A549 (cell line): ENCODE measurements around the gene CD53.

Source experiments
- EP300 ChIP-seq, 2 experiments: fragments of >200 bp; sonication (Bioruptor Twin); formaldehyde crosslinking; IDR thresholded peaks; 2 replicates in 1 of 2; 3 replicates in 1 of 2; pipeline ENCODE4 v1.6.1; 2016 to 2017
- KDM1A ChIP-seq: fragments of 200-600 bp; sonication (generic); IDR thresholded peaks from 2 replicates; pipeline ENCODE4 v1.6.1; 2016; ENCODE audit warnings: low read depth, mild to moderate bottlenecking
- MAFK ChIP-seq: fragments of 450-650 bp; IDR thresholded peaks from 2 replicates; pipeline ENCODE4 v1.6.1; 2014; ENCODE audit not compliant: partially characterized antibody
- MAZ ChIP-seq: fragments of 150-350 bp; IDR thresholded peaks from 2 replicates; pipeline ENCODE4 v1.6.1; 2014; ENCODE audit warnings: antibody characterized with exemption, low read depth, low read length, borderline replicate concordance
- NR3C1 ChIP-seq: fragments of >200 bp; sonication (Bioruptor Twin); formaldehyde crosslinking; IDR thresholded peaks from 3 replicates; pipeline ENCODE4 v1.6.1; 2017
- POLR2A ChIP-seq: IDR thresholded peaks from 2 replicates; pipeline ENCODE4 v1.6.1; 2012; ENCODE audit warnings: mild to moderate bottlenecking, low read length
- POLR2AphosphoS2 ChIP-seq: conservative IDR thresholded peaks from 2 replicates; pipeline ENCODE4 v1.6.1; 2012; ENCODE audit warnings: low read length, improper control_type of control experiment, inconsistent platforms
- SMC3 ChIP-seq: fragments of >200 bp; sonication (Bioruptor Twin); formaldehyde crosslinking; IDR thresholded peaks from 3 replicates; pipeline ENCODE4 v1.6.1; 2018; ENCODE audit warnings: inconsistent platforms
- SREBF2 ChIP-seq: fragments of 450-650 bp; IDR thresholded peaks from 2 replicates; pipeline ENCODE4 v1.6.1; 2014; ENCODE audit warnings: mild to moderate bottlenecking, moderate library complexity
- TP53 ChIP-seq: fragments of 250-450 bp; sonication (Bioruptor Pico); IDR thresholded peaks from 2 replicates; pipeline ENCODE4 v1.5.0; 2021; ENCODE audit warnings: mild to moderate bottlenecking, moderate library complexity
- TF ChIP-seq, protein P1 (sequence below): fragments of >200 bp; sonication (Bioruptor Twin); formaldehyde crosslinking; IDR thresholded peaks from 3 replicates; pipeline ENCODE4 v1.5.1; 2016
- TF ChIP-seq, protein P2 (sequence below): fragments of 150-350 bp; IDR thresholded peaks from 2 replicates; pipeline ENCODE4 v1.6.1; 2014; ENCODE audit warnings: low read depth, mild to moderate bottlenecking, low read length
- TF ChIP-seq, protein P3 (sequence below): fragments of 250-450 bp; sonication (Bioruptor Pico); IDR thresholded peaks from 2 replicates; pipeline ENCODE4 v1.5.0; 2020; ENCODE audit warnings: low read depth, mild to moderate bottlenecking, moderate library complexity

DNA sequence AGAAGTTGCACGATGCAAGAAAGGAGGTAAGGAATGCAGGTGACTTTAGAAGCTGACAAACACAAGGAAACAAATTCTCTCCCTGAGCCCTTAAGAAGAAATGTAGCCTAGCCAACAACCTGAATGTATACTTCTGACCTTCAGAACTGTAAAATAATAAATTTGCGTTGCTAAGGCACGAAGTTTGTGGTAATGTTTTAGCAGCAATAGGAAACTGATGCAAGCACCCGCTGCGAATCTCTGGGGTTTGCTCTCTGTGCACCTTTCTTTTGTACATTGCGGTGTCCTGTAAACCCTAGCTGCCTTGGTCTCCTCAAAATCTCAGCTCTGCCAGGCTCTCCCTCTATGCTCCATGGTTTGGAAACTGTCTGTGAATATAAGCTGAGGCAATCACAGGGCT lies 15.1 kb downstream of the CD53 start:
- TF ChIP-seq SREBF2 (no peak), TP53 (CRISPR knock-in tag) (no peak), NR3C1 (no peak), EP300 (IDR thresholded peaks at IDR 0.05) (no peak), MAFK (no peak), POLR2A (no peak), MAZ (no peak), POLR2AphosphoS2 (no peak), KDM1A (no peak), SMC3 (no peak)
- TF ChIP-seq, protein P1, sequence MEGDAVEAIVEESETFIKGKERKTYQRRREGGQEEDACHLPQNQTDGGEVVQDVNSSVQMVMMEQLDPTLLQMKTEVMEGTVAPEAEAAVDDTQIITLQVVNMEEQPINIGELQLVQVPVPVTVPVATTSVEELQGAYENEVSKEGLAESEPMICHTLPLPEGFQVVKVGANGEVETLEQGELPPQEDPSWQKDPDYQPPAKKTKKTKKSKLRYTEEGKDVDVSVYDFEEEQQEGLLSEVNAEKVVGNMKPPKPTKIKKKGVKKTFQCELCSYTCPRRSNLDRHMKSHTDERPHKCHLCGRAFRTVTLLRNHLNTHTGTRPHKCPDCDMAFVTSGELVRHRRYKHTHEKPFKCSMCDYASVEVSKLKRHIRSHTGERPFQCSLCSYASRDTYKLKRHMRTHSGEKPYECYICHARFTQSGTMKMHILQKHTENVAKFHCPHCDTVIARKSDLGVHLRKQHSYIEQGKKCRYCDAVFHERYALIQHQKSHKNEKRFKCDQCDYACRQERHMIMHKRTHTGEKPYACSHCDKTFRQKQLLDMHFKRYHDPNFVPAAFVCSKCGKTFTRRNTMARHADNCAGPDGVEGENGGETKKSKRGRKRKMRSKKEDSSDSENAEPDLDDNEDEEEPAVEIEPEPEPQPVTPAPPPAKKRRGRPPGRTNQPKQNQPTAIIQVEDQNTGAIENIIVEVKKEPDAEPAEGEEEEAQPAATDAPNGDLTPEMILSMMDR = no peak
- TF ChIP-seq, protein P2, sequence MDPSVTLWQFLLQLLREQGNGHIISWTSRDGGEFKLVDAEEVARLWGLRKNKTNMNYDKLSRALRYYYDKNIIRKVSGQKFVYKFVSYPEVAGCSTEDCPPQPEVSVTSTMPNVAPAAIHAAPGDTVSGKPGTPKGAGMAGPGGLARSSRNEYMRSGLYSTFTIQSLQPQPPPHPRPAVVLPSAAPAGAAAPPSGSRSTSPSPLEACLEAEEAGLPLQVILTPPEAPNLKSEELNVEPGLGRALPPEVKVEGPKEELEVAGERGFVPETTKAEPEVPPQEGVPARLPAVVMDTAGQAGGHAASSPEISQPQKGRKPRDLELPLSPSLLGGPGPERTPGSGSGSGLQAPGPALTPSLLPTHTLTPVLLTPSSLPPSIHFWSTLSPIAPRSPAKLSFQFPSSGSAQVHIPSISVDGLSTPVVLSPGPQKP = no peak
- TF ChIP-seq, protein P3, sequence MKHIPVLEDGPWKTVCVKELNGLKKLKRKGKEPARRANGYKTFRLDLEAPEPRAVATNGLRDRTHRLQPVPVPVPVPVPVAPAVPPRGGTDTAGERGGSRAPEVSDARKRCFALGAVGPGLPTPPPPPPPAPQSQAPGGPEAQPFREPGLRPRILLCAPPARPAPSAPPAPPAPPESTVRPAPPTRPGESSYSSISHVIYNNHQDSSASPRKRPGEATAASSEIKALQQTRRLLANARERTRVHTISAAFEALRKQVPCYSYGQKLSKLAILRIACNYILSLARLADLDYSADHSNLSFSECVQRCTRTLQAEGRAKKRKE = no peak
